CD1c-positive myeloid dendritic cell (primary cell): ENCODE results near the gene CELA2B.
"Not testable (repeated sequence)": the region's sequence is repeated elsewhere in the genome, so short reads cannot be mapped to it uniquely, and the experiment has no call there.

Experiments
- DNase-seq: peaks from one replicate; pipeline ENCODE4 v3.0.0-alpha.2; 2016; ENCODE audit errors: extremely low spot score

Gene CELA2B

GRCh38 chr1:15445390-15446122 is 30.3 kb upstream of the CELA2B start:
- DNase-seq: no peak

GRCh38 chr1:15446212-15446611 is 29.7 kb upstream of the CELA2B start:
- no peak for DNase-seq

DNA sequence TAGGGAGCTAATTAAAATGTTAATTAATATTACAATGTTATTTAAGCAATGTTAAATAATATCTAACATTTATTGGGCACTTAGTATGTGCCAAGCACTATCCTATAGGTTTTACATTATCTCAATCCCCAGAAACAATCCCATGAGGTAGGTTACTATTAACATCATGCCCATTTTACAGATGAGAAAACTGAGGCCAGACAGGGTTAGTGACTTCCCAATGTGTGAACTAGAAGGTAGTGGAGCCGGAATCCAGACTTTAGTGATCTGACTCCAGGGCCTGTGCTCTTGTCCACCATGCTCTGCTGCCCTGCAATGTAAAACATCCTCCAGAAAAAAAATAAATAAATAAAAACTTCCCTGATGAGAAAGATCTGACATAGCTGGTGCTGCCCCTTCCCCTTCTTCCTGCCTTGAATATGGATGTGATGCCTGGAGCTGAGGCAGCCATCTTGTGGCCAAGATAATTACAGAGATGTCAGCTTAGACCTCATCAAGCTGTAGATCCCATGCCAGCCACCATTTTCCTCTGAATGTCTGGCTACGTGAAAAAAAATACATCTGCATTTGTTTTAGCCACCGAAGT is 26.9 kb upstream of the CELA2B start:
- DNase-seq: no peak

DNA sequence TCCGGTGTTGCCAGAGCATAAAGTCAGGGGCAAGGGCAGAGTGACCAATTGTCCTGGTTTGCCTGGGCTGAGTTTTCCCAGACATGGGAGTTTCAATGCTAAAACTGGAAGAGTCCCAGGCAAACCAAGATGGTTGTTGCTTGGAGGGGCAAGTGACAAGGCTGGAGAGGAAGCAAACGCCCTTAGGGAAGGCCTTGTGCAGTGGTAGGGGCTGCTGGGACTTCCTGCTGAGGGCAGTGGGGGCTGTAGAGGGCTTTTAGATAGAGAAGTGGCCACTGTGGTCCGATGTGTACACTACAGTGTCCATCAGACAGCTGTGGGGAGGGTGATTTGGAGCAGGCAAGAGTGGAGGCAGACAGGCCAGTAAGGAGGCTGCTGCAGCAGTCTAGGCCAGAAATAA is 26.3 kb upstream of the CELA2B start:
- DNase-seq: no peak

DNA sequence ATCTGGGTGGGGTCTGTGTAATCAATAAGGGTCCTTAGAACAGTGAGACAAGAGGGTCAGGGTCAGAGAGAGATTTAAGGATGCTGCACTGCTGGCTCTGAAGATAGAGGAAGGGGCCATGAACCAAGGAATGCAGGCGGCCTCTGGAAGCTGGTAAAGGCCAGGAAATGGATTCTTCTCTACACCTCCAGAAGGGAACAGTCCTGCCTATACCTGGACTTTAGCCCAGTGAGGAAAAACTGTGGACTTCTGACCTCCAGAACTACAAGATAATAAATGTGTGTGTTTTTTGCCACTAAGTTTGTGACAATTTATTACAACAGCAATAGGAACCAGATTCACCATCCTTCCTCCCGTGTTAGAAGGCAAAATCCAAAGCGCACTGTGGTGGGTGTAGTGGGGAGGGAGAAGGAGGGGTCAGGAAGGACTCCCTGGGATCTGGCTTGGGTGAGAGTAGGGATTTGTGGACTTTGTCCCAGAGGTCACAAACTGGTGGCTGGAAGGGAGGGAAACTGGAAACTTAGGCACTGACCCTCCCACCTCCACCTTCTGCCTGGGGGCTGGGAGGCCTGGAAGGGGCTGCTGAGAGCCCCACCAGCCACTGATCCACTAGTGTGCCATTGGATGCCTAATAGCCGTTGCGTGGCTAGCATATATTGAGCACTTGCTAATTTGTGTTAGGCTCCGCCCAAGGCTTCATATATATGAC is 24.7 kb upstream of the CELA2B start:
- no peak for DNase-seq

DNA sequence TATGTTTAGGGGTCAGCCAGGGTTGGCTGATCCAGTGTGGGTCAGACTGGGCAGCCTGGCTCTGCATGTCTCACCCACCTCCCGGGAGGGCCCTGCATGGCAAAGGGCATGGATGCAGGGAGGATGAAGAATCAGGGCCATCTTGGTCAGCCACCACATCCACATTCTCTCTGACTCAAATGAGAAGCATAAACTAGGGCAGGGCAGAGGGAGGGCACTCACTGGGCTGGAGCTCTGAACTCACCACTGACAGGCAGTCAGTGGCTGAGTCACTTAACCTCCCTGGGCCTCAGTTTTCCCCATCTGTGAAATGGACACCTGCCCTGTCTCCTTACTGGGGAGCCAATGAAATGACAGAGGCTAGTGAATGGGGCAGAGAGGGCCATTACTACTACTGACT is 23.7 kb upstream of the CELA2B start:
- no peak for DNase-seq

- no peak for DNase-seq
These were observed 22.9 kb upstream of the CELA2B start for GRCh38 chr1:15452866-15453571.

DNA sequence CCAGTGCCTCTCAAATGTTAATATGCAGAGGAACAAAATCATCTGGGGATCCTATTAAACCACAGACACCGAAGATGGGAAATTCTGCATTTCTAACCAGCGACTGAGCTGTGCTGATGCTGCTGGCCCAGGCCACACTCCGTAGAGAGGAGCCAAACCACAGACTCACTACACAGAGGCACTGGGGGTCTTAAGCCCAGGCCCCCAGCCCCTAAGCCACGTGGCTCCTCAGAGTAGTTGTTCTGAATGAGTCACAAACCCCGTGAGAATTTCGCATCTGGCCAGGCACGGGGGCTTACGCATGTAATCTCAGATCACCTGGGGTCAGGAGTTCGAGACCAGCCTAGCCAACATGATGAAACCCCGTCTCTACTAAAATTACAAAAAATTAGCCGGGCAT is 22.2 kb upstream of the CELA2B start:
- DNase-seq: no peak

- no peak for DNase-seq
These were observed 21.6 kb upstream of the CELA2B start for GRCh38 chr1:15454256-15454655.

DNA sequence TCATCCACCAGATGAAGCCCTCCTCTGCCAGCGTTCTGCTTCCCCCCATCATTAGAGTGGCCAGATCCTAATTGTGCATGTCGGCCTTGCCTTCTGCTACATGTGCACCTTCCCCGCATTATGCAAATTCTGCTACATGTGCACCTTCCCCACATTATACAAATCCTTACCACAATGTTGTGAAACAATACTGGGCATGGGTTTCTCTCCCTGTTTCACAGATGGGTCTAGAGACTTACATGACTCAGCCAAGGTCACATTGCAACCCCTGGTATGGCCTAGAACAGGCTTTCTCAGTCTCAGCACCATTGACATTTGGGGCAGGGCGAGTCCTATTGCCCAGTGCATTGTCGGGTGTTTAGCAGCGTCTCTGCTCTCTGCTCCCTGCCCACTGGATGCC is 20.4 kb upstream of the CELA2B start:
- DNase-seq: no peak

GRCh38 chr1:15456313-15456954 is 19.5 kb upstream of the CELA2B start, which contains the start of gene CELA2A:
Gene CELA2A (plus strand): TSS chr1:15456732. CDS start chr1:15456754, 22 bp downstream.
- DNase-seq: no peak

DNA sequence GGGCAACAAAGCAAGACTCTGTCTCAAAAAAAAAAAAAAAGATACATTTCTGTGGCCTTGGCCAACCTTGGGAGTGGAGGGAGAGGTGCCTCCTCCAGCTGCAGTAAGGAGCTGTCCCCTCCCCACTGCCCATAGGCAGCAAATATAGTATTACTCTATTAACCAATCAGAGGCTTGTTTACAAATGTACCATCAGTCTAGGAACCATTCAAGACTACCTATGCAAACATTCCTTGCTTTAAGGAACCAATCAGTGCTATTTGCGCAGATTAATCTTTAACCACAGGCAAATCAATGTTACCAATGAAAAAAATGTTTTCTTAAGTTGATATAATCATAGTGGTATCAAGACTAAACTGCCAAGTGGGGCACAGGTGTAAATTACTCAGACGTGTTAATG is 18.3 kb upstream of the CELA2B start:
- no peak for DNase-seq

GRCh38 chr1:15458388-15458787 is 17.5 kb upstream of the CELA2B start:
- not testable (repeated sequence) for DNase-seq

GRCh38 chr1:15459771-15460707 is 15.9 kb upstream of the CELA2B start:
- peak; percentile 63 for DNase-seq

GRCh38 chr1:15460708-15461095 is 15.2 kb upstream of the CELA2B start:
- DNase-seq: no peak

GRCh38 chr1:15463064-15463800 is 12.7 kb upstream of the CELA2B start:
- not testable (repeated sequence) for DNase-seq

GRCh38 chr1:15463926-15464322 is 12.0 kb upstream of the CELA2B start:
- not testable (repeated sequence) for DNase-seq

DNA sequence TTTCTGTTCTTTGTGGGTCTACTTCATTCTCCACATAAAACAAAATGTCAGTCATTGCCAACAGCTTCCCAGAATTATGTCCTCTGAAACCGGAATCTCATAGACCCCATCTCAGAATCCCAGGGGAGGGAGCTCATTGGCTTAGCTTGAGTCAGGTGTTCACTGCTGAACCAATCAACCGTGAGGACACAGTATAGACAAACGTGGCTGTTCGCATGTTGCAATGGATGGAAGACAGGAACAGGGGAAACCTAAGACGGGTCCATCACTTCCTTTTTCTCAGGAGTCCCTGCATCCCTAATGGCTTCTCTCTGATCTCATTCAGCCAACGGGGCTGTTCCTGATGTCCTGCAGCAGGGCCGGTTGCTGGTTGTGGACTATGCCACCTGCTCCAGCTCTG is 10.2 kb upstream of the CELA2B start:
- DNase-seq: no peak

- not testable (repeated sequence) for DNase-seq
These were observed 8.8 kb upstream of the CELA2B start for GRCh38 chr1:15466955-15467625.
